BE2C (cell line): ENCODE results near the gene NEAT1.

Experiments used
- DNase-seq: peaks from one replicate; pipeline ENCODE4 v3.0.0-alpha.2; 2020
- H3K27me3 ChIP-seq: fragments of 250-450 bp; sonication (Bioruptor Pico); 2 replicates; pipeline ENCODE4 v1.5.1; 2020; ENCODE audit warnings: mild to moderate bottlenecking
- H3K36me3 ChIP-seq: fragments of 250-450 bp; sonication (Bioruptor Pico); 2 replicates; pipeline ENCODE4 v1.5.1; 2020; ENCODE audit warnings: mild to moderate bottlenecking
- H3K4me1 ChIP-seq: fragments of 250-450 bp; sonication (Bioruptor Pico); 2 replicates; pipeline ENCODE4 v1.5.1; 2020
- H3K4me3 ChIP-seq: 2 replicates; pipeline ENCODE4 v1.5.1; 2011; ENCODE audit warnings: low read depth, low read length
- H3K9me3 ChIP-seq: fragments of 250-450 bp; sonication (Bioruptor Pico); 2 replicates; pipeline ENCODE4 v1.5.1; 2020
- TF ChIP-seq, protein P1 (sequence below): IDR thresholded peaks from 2 replicates; pipeline ENCODE4 v1.5.1; 2012; ENCODE audit warnings: mild to moderate bottlenecking, low read depth, low read length

The NEAT1 gene

DNA sequence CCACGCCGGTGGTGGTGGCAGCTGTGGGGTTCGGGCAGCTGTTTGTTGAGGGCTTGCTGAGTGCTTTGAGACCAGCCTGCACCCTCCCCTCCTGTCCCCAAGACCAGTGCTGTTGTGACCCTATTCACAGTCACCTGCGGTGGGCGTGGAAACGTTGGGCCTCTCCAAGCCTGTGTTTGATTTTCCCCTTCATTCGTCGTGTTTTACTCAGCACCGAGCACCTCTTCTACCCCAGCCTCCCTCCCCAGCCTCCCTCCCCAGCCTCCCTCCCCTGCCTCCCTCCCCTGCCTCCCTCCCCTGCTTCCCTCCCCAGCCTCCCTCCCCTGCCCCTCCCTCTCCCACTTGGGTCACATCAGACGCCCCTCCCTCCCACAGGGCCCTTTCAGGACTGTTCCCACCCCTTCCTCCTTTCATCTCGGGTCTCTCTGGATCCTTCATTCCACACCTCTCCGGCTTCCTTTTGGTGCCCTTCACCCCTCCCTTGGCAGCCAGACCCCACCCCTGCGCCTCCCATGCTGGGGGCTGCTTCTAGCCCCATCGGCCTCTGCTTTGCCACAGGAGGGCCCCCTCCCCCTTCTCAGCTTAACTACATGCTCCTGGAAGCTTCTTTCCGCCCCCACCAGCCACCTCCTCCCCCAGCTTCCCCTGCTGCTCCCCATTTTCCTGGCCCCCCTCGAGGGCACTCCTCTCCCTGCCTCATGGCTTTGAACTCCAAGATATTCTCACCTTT is 21.4 kb upstream of the NEAT1 start:
- no peaks in the 10 kb centered on the region for H3K4me1 ChIP-seq
- H3K4me3 ChIP-seq: no peak overlapping the region
- no peaks in the 10 kb centered on the region for H3K36me3 ChIP-seq
- no peaks in the 10 kb centered on the region for H3K27me3 ChIP-seq
- DNase-seq: no peak
- no peaks in the 10 kb centered on the region for H3K9me3 ChIP-seq
- TF ChIP-seq, protein P1, sequence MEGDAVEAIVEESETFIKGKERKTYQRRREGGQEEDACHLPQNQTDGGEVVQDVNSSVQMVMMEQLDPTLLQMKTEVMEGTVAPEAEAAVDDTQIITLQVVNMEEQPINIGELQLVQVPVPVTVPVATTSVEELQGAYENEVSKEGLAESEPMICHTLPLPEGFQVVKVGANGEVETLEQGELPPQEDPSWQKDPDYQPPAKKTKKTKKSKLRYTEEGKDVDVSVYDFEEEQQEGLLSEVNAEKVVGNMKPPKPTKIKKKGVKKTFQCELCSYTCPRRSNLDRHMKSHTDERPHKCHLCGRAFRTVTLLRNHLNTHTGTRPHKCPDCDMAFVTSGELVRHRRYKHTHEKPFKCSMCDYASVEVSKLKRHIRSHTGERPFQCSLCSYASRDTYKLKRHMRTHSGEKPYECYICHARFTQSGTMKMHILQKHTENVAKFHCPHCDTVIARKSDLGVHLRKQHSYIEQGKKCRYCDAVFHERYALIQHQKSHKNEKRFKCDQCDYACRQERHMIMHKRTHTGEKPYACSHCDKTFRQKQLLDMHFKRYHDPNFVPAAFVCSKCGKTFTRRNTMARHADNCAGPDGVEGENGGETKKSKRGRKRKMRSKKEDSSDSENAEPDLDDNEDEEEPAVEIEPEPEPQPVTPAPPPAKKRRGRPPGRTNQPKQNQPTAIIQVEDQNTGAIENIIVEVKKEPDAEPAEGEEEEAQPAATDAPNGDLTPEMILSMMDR: no peak

DNA sequence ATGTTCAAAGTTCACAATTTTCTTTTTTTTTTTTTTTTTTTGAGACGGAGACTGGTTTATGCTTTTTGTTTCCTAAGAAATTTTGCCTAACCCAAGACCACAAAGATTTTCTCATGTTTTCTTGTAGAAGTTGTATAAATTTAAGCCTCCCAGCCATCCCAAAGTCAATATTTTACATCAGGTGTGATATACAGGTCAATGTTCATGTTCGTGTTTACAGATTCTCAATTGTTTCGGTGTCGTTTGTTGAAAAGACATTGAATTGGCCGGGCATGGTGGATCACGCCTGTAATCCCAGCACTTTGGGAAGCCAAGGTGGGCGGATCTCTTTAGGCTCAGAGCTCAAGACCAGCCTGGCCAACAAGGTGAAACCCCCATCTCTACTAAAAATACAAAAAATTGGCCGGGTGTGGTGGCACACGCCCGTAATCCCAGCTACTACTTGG is 20.8 kb upstream of the NEAT1 start:
- H3K4me1 ChIP-seq: no peaks in the 10 kb centered on the region
- no peaks in the 10 kb centered on the region for H3K36me3 ChIP-seq
- no peak overlapping the region for H3K4me3 ChIP-seq
- no peak for DNase-seq
- H3K27me3 ChIP-seq: no peaks in the 10 kb centered on the region
- H3K9me3 ChIP-seq: no peaks in the 10 kb centered on the region
- TF ChIP-seq, protein P1: no peak

DNA sequence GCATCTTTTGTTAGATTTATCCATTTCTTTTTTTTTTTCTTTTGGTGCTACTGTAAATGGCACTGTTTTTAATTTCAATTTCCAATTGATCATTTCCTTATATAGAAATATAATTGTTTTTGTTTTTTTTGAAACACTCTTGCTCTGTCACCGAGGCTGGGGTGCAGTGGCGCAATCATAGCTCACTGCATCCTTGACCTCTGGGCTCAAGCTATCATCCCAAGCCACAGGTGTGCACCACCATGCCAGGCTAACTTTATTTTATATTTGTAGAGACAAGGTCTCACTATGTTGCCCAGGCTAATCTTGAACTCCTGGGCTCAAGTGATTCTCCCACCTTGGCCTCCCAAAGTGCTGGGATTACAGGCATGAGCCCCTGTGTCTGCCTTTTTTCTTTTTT is 19.8 kb upstream of the NEAT1 start:
- H3K4me1 ChIP-seq: no peaks in the 10 kb centered on the region
- no peak for DNase-seq
- no peaks in the 10 kb centered on the region for H3K27me3 ChIP-seq
- no peak overlapping the region for H3K4me3 ChIP-seq
- H3K9me3 ChIP-seq: no peaks in the 10 kb centered on the region
- TF ChIP-seq, protein P1: no peak
- H3K36me3 ChIP-seq: no peaks in the 10 kb centered on the region

DNA sequence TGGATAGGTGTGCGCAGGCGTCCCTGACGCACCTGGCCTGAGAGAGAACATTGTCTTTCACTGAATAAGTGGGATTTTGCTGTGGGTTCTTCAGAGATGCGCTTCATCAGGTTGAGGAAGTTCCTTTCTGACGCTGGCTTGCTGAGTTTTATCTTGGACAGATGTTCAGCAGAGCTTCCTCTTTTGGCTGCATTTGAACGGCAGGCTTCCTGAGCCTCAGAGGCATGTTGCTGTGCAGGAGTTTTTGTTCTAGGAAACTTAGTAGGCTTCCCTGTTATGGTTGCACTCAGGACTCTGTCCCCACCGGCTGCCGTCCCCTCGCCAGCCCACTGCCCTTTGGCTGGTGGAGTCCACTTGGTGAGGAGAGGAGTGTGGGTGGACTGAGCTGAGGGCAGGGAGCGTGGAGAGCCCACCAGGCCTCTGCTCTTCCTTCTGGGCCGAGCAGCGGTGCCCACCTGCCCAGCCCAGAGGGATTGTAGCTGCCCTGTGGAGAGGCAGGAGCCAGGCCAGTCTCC is 18.9 kb upstream of the NEAT1 start:
- H3K4me1 ChIP-seq: no peaks in the 10 kb centered on the region
- no peak for DNase-seq
- no peaks in the 10 kb centered on the region for H3K36me3 ChIP-seq
- no peak overlapping the region for H3K4me3 ChIP-seq
- H3K9me3 ChIP-seq: no peaks in the 10 kb centered on the region
- H3K27me3 ChIP-seq: no peaks in the 10 kb centered on the region
- TF ChIP-seq, protein P1: no peak

DNA sequence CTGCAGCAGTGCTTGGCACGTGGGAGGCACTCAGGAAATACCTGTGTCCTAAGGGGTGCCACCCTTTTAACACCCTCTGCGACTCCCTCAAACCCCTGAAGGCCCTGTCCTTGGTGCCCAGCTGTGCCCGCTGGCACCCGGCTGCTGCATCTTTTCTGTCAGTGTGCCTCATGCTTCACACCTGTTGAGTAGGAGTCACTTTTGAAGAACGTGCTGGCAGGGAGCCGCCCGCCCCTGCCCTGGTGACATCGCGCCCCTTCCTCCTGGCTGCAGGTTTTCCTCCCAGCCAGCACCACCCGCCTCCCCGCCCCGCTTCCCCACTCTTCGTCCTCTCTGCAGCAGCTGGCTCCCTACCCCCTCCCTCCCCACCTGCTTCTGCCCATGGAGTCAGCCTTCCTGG is 18.4 kb upstream of the NEAT1 start:
- DNase-seq: no peak
- no peak overlapping the region for H3K4me3 ChIP-seq
- H3K36me3 ChIP-seq: no peaks in the 10 kb centered on the region
- no peaks in the 10 kb centered on the region for H3K9me3 ChIP-seq
- TF ChIP-seq, protein P1: no peak
- H3K4me1 ChIP-seq: no peaks in the 10 kb centered on the region
- no peaks in the 10 kb centered on the region for H3K27me3 ChIP-seq

DNA sequence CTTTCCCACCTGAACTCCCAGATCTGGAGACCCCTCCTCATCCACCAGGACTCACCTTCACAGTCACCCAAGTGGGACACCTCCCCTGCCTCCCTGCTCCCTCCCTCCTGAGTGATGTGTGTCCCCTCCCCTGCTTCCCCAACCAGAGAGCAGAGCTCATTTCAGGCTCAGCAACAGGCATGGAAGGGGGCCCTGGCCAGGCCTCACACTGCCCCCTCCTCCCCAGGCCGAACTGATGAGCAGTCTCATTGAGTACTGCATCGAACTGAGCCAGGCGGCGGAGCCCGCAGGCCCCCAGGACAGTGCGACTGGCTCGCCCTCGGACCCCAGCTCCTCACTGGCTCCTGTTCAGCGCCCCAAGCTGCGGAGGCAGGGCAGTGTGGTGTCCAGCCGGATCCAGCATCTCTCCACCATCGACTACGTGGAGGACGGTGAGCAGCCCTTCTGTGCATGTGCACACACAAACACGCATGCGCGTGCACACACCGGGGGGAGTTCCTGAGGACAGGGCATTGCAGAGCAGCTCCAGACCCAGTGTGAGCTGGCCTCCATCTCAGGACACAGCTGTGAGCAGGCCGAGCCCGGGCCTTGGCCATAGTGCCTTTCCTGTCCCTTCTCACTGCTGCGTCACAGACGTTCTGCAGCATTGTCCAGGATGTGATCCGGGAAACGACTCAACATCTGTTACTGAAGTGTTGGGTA is 17.8 kb upstream of the NEAT1 start:
- TF ChIP-seq, protein P1: no peak
- H3K4me1 ChIP-seq: no peaks in the 10 kb centered on the region
- H3K9me3 ChIP-seq: no peaks in the 10 kb centered on the region
- DNase-seq: no peak
- no peaks in the 10 kb centered on the region for H3K36me3 ChIP-seq
- H3K4me3 ChIP-seq: no peak overlapping the region
- no peaks in the 10 kb centered on the region for H3K27me3 ChIP-seq
